ENCODE results near the gene ROBO2. TPM values are rescaled to one million over a fixed set of nuclear protein-coding genes. Genes with fewer than 3 reads are reported as not detected.
A peak's percentile ranks its signal among the peaks of the same experiment; 100 is the strongest.

ROBO2 gene, protein sequence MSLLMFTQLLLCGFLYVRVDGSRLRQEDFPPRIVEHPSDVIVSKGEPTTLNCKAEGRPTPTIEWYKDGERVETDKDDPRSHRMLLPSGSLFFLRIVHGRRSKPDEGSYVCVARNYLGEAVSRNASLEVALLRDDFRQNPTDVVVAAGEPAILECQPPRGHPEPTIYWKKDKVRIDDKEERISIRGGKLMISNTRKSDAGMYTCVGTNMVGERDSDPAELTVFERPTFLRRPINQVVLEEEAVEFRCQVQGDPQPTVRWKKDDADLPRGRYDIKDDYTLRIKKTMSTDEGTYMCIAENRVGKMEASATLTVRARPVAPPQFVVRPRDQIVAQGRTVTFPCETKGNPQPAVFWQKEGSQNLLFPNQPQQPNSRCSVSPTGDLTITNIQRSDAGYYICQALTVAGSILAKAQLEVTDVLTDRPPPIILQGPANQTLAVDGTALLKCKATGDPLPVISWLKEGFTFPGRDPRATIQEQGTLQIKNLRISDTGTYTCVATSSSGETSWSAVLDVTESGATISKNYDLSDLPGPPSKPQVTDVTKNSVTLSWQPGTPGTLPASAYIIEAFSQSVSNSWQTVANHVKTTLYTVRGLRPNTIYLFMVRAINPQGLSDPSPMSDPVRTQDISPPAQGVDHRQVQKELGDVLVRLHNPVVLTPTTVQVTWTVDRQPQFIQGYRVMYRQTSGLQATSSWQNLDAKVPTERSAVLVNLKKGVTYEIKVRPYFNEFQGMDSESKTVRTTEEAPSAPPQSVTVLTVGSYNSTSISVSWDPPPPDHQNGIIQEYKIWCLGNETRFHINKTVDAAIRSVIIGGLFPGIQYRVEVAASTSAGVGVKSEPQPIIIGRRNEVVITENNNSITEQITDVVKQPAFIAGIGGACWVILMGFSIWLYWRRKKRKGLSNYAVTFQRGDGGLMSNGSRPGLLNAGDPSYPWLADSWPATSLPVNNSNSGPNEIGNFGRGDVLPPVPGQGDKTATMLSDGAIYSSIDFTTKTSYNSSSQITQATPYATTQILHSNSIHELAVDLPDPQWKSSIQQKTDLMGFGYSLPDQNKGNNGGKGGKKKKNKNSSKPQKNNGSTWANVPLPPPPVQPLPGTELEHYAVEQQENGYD (N-terminal part only)
- 1 to 10 TPM in 4 of 6 donors, under 1 TPM in 2; 0.69 to 2.1 (median 1.6) TPM for total RNA-seq
- polyA plus RNA-seq: 1 to 10 TPM in 1 of 2 donors, under 1 TPM in 1; 0.65 to 4.3 TPM

DNA sequence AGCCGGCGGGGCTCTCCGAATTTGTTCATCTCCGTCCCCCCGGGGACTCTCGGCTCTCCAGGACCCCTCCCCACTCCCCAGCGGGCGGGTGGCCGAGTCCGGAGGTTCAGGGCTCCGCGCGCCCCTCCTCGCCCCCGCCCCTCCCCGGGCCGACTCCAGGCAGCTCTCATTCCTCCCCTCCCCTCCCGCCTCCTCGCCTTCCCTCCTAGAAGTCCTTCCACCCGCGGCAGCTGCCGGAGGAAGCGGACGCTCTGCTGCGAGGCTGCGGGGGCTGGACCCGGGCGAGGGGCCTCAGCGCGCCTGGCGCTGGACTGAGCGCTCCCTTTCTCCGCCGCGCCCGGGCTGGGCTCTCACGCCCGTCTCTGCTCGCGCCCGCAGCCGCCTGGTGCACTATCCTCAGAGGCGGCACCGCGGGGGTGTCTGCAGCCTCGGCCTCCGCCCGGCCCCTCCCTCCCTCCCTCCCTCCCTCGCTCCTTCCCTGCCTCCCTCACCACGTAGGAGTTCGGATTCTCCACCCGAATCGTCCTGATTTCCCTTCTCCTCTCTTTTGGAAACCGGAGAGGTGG is at the start of gene ROBO2:
Gene ROBO2 (plus strand): TSS at position 494 of the 566 bp plus-strand sequence. CDS start 687 bp downstream, outside the sequence.
- peak; percentile 4 to 74 (median 16) for DNase-seq
- FAIRE-seq: no peak
- intact Hi-C loops (cut with DNase I): loop anchor here (5.0 to 10.0 kb wide), 2 partner anchors 215 to 218 kb away; no protein-coding TSS in a partner anchor

DNA sequence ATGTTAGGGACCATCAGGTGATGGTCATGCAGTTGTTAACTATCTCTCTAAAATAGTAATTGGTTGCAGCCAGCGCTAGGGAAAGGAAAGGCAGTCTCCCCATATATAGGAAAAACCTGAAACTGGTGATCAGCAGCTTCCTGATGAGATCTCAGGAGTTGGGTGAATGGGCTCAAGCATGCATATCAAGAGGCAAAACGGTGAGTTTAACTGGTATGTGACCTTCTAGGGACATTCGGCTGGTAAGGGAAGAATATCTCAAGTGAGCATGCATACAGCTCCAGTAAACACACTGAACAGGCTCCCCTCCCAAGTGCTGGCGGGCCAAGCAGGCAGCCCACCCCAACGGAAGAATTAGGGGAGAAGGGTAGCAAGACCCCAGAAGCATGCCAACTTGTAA is 49.3 kb upstream of the ROBO2 start:
- WGBS, 2 donors: 73 to 87% methylated on average over 5 of the region's 5 CpGs
- no peaks in the 10 kb centered on the region for H3K36me3 ChIP-seq
- DNase-seq (no peak), FAIRE-seq (no peak), ATAC-seq (no peak)
- no peaks in the 10 kb centered on the region for H3K4me1 ChIP-seq
- H3K27ac ChIP-seq: no peak overlapping the region
- H3K27me3 ChIP-seq: no peaks in the 10 kb centered on the region
- no peaks in the 10 kb centered on the region for H3K9me3 ChIP-seq
- H3K4me3 ChIP-seq: no peak overlapping the region
- intact Hi-C loops (cut with DNase I): no loop called here
- TF ChIP-seq, protein P1, sequence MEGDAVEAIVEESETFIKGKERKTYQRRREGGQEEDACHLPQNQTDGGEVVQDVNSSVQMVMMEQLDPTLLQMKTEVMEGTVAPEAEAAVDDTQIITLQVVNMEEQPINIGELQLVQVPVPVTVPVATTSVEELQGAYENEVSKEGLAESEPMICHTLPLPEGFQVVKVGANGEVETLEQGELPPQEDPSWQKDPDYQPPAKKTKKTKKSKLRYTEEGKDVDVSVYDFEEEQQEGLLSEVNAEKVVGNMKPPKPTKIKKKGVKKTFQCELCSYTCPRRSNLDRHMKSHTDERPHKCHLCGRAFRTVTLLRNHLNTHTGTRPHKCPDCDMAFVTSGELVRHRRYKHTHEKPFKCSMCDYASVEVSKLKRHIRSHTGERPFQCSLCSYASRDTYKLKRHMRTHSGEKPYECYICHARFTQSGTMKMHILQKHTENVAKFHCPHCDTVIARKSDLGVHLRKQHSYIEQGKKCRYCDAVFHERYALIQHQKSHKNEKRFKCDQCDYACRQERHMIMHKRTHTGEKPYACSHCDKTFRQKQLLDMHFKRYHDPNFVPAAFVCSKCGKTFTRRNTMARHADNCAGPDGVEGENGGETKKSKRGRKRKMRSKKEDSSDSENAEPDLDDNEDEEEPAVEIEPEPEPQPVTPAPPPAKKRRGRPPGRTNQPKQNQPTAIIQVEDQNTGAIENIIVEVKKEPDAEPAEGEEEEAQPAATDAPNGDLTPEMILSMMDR (IDR thresholded peaks at IDR 0.05): no peak

More for the DNA sequence above, at the start of gene ROBO2:
- peaks cover 0 to 31% (median 0%) of the 10 kb centered on the region in 4 donors for H3K27me3 ChIP-seq
- TF ChIP-seq, protein P1 (IDR thresholded peaks at IDR 0.05): no peak
- H3K4me1 ChIP-seq: peaks cover 0 to 5% (median 4%) of the 10 kb centered on the region in 3 donors
- no peaks in the 10 kb centered on the region for H3K36me3 ChIP-seq
- ATAC-seq: peak; percentile 56 to 70 (median 64)
- H3K4me3 ChIP-seq: peak within 1 kb of the TSS; percentile 4 to 47 (median 18)
- no peaks in the 10 kb centered on the region for H3K9me3 ChIP-seq
- 1 to 2% methylated on average over 51 to 54 of the region's 54 CpGs for WGBS, 2 donors
- H3K27ac ChIP-seq: no peak within 1 kb of the TSS

DNA sequence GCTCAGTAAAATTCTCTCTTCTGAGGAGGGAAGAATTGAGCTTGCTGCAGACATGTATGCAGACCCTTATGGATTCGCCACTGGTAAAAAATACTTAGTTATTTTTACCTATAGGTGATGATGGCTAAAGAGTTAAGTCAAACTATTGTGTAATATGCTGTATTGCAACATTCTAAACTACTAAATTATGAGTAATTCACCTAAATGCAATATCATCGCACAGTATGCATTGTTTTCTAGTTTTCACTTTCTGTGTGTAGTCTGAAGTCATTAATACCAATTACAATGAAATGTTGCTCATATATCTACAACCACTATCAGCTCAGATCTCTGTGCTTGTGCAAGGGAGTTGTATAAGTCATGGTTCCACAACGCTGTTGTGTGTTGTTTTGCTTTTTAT is 48.7 kb upstream of the ROBO2 start:
- Histone ChIP-seq H3K36me3 (no peaks in the 10 kb centered on the region), H3K9me3 (no peaks in the 10 kb centered on the region), H3K4me3 (no peak overlapping the region), H3K27me3 (no peaks in the 10 kb centered on the region), H3K4me1 (no peaks in the 10 kb centered on the region), H3K27ac (no peak overlapping the region)
- 72 to 87% methylated on average over 3 of the region's 3 CpGs for WGBS, 2 donors
- no peak for DNase-seq
- FAIRE-seq: no peak
- TF ChIP-seq, protein P1 (IDR thresholded peaks at IDR 0.05): no peak
- no peak for ATAC-seq
- intact Hi-C loops (cut with DNase I): no loop called here

DNA sequence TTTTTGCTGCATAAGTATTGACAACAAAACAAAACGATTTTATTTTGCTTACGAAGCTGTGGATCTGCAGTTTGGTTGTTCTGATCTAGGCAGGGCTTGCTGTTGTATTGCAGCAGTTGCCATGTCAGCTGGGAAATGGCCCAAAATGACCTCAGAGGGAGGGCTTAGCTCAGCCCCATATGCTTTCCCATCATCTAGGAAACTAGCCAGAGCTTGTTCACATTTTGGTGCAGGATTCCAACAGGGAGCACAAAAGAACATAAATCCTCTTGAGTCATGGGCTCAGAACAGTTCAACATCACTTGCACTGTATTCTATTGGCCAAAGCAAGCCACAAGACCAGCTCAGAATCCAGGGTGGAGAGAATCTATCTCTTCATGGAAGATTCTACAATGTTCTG is 42.2 kb upstream of the ROBO2 start:
- TF ChIP-seq, protein P1 (IDR thresholded peaks at IDR 0.05): no peak
- ATAC-seq: peak in 1 of 4 donors; percentile 20
- Histone ChIP-seq H3K4me3 (no peak overlapping the region), H3K27ac (no peak overlapping the region), H3K27me3 (no peaks in the 10 kb centered on the region), H3K4me1 (no peaks in the 10 kb centered on the region), H3K36me3 (no peaks in the 10 kb centered on the region), H3K9me3 (no peaks in the 10 kb centered on the region)
- 66 to 70% methylated on average over 2 of the region's 2 CpGs for WGBS, 2 donors
- no peak for DNase-seq
- intact Hi-C loops (cut with DNase I): no loop called here
- no peak for FAIRE-seq

All from pancreas (tissue), 10 donors.